GM19043 (cell line): ENCODE data around the gene GNB1L.

Source experiments
- ATAC-seq: cut with Tn5 transposase; IDR thresholded peaks from one replicate; pipeline ENCODE4 v1.9.1; 2021; ENCODE audit warnings: low read depth; ENCODE audit not compliant: unreplicated experiment

Gene GNB1L

DNA sequence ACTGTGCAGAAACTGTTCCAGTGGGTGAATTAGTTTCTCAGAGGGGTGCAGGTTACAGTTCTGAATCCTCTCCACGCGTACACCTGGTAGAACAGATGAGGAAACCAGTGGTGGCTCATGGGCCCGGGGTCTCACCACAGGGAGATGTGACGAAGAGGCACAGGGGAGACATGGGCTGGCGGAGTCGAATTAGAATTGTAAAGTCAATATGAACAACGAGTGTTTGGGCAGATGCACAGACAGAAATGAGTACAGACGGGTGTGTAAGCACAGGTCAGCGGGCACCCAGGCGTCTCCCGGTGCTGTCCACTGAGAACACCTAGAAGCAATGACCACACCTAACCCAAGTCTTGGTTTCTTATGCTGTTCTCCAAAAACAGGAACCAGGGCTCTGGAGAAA is 41.8 kb downstream of the GNB1L start:
- ATAC-seq, result no peak

DNA sequence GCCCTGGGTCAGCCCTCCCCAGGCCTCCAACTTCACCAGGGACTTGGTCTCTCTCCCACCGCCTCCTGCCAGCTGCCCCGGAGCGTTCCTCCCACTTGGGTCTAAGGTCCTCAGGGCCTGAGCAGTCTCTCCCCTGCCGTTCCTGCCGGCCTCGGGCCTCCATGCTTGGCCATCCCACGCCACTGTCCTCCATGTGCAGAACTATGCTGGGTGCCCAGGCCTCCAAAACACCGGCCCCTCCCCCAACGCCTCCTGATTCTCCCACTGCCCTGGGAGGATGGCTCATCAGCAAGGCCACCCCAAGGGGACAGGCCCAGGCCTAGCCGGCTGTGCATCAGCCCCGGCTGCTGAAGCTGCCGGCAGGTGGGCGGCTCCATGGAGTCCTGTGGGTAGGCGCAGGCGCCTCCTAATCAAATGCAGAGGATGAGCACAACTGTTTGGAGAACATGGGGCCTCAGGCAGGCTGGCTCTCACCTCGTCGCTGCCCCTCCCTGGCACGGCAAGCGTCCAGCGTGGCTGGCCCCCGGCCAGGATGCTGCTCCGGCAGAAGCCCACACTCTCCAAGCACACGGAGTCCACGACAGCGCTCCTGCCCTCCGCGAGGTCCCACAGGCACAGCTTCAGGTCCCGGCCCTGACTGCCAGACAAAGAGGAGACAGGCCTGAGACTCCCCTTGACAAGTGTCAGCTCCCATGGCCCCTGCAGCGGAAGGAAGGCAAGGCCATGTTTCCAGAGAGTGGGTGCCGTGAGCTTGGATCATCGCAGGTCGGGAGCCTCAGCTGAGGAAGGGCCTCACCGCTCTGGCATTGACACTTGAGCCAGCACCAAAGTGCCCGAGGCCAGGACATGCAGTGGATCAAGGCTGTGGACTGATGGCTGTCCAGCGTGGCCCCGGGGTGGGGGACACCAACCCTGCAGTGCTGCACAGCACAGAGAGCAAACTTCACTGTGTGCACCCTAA is 42.6 kb downstream of the GNB1L start:
- ATAC-seq, result no peak

DNA sequence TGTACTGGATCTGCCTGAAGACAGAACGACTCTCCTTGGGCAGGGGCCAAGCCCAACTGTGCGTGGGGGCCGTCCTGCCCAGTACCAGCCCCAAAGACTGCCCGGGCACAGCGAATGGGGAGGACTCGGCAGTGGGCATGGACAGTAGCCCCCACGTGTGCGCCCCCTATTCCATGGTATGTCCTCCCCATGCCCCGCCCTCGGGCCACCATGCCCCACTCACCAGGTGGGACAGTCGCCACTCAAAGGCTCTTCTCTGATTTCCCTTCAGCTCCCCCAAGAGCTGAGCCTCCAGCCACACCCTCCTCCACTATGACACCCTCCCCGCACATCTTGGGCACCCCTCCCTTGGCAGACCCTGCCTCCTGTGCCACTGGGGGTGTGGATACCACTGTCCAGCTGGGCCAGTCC is 43.5 kb downstream of the GNB1L start:
- no peak for ATAC-seq

DNA sequence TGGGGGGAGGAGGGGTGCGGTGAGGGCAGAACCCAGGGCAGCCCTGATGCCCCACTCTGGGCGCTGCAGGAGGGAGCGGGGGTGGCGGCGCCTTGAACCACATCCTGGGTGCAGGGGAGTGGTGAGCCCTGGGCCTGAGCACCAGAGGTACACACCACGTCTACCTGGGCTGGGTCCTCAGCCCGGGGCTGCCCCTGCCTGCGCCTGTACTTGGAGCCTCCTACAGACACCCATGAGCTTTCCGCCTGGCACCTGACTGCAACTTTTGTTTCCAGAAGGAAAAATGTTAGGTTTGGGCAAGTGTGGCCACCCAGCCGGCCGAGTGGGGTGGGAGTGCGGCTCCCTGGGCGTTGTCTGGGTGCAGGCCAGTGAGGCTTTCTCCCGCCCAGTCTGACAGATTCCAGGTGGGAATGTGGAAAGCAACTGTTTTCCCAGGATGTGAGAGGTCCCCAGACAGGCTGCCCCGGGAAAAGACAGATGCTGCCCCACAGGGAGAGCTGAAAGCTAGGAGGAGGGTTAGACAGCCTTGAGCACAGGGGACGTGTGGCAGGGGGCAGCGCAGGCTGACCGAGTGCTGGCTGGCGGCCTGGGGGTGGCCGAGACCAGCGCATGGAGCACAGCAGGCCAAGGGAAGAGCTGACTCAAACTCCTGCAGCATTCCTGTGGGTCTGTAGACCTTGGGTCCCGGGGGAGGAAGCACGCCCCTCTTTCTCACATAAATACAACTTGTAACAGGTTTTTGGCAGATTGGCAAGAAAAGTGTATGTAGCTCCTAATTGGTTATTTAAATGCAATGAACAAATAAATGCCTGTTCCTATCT is 44.1 kb downstream of the GNB1L start:
- no peak for ATAC-seq

DNA sequence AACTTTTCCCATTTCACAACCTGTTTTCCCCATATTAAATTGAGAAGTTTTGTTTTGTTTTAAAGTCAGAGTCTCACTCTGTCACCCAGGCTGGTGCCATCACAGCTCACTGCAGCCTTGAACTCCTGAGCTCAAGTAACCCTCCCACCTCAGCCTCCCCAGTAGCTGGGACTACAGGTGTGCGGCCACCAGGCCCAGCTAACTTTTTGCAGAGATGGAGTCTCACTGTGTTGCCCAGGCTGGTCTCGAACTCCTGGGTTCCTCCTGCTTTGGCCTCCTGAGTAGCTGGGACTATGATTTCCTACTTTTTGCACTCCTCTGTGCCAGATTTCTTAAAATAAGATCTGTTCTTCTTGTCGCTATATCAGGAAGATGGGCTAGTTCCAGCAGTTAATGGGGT is 44.9 kb downstream of the GNB1L start:
- no peak for ATAC-seq

DNA sequence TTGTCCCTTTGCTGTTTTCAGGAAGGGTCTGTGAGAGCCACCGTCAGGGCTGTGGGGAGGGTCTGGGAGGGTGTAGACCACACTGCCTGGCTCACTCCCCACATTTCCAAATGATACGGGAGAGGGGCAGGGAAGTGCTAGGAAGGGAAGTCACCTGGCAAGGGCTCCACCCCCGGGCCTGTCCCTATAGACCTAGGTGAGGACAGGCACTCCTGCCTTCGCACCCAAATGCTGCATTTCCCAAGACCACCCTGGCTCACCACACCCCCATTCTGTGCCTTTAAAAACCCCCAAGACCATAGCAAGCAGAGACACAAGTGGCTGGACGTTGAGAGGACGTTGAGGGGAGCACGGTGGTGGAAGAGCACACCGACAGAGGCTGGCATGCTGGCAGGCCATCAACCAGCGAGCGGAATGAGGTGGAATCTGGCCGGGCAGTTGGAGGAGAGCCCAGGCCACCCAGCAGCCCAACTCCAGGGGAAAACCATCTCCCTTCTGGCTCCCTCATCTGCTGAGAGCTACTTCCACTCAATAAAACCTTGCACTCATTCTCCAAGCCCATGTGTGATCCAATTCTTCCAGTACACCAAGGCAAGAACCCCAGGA is 45.7 kb downstream of the GNB1L start:
- no peak for ATAC-seq

DNA sequence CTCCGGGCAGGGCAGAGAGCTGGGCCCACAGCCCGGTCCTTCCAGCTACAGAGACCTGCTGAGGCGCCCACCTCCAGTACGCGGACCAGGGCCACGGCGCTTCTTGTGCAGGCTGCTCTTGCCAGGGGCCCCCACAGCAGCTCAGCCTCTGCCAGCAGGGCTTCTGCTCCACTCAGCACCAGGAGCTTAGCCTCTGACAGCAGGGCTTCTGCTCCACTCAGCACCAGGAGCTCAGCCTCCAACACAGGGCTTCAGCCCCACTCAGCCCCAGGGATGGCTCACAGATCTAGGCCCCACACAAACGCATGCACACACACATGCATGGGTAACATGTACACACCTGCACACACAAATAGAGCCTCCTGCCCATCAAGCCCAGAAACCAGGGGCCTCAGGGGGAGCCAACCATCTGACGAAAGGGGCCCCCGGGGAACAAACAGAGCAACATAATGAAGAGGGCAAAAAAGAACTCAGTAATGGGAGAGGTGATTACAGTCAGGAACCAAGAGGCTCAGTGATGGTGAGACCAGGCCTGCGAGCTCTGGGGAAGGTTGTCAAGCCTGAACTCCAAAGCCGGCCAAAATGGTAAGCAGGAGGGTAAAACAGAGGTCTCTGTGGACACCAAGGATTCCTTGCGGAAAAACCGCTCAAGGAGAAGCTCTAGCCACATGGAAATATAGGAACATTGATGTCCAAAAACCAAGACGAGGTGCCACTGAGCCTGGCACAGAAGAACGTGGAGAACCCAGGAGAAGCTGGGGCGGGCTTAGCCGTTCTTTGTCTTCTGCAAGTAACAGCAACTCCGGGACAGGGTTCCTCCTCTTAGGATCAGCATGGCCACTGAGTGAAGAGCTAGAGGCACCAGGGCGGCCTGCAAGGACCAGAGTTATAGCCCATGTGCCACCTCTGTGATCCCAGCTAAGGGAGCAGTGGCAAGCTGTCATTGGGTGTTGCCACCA is 46.5 kb downstream of the GNB1L start:
- ATAC-seq, result no peak

DNA sequence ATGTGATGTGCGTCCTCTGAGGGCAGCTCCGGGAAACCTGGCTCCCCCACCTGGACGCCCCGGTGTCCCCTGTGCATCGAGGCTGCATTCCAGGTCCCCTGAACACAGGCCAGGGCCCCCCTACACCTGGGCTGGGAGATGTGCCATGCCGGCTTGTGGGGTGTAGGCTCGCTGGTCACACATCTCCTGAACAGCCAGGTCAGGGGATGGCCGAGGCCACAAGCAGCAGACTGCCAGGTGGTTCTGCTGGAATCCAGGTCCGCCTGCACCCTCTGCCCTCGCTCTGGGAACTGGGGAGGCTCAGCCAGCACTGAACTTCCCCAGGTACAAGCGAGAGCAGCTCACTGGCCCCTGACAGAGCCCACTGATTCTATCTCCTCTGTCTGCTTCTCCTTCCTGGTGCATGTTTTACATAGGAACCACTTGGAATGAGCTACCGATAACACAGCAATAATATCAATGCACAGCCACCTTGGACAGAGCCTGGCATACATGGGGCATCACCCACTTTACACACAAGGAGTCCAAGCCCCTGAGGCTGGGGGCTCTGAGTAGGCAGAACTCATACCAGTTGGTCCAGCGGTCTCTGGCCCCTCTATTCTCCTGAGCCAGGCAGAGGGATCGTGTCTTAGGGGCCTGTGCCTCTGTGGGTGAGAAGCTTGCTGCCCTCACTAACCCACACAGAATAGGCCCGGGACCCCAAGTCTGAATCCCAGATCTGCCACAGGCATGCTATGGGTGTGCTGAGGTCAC is 47.3 kb downstream of the GNB1L start:
- ATAC-seq, result no peak

DNA sequence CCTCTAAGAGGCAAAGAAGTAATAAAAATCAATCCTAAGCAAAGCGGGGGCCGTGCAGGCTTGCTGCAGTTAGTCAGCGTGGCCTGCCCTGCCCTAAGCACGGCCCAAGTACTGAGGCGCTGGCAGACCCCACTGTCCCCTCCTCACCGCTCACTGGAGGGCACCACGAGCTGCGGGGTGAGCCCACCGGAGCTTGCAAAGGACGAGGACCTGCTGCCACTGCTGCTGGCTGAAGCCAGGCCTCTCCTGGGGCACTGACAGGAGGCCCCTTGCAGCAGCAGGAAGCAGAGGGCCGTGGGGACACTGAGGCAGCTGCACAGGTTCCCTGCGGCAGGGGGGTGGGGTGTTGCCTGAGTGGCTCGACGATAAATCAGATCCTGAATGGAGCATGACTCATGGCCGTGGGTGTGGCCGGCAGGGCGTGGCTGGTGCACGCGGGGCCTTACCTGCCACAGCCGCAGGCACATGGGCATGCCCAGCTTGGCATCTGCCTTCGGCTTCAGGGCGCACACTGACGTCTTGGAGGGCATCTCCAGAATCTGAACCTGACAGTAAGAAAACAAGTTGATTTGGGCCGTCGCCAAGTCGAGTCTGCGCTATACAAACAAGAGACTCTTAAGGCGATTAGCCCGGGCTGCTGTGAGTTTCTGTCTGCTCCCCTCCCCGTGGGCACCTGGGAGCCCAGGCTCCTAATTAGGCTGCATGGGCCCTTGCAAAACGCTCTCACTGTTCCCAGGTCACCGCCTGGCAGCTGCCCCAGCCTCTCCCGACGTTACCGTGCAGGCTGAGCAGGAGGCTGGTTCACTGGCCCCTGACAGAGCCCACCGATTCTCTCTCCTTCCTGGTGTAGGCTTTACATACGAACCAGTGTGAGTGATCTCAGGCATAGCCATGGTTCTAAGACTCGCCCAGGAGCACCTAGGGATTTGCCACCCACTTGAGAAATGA is 48.2 kb downstream of the GNB1L start:
- no peak for ATAC-seq

DNA sequence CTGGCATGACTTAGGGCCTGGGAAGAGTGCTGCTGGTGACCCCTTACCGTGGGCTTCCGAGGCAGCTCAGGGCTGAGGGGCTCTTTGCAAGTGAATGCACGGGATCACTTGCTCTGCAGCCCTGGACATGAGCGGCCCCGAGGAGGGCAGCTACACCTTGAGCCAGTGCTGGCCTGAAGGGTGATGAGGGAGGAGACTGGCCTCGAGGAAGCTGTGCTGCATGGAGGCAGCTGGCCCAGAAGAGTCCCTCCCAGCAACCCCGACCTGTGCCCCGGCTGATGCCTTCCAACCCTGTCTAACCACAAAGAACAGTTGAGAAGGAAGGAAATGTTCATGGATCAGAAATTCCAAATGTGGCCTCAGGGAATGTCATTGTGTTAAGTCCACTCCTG is 48.9 kb downstream of the GNB1L start:
- no peak for ATAC-seq

DNA sequence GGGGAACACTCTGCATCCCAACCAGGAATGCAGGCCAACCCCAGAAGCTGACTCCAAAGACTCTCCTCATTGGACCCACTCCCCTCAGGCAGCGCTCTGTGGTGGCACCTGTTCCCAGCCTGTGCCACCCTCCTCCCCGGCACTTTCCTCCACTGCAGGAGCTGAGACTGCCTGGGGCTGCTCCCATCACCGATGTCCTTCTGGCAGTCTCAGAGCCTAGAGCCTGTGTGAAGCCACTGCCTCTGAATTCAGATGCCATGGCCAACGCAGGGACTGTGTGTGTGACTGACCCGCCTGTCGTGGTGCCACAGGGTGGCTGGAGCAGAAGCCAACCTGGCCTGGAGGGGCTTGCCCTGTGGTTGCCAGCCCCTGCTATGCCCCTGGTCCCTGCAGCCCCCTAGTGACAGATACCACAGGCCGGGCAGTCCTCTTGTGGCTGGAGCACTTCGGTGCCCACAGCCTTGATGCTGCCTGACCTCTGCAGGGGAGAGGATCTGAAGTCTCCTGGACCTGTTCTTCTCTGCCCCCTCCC is 50.9 kb downstream of the GNB1L start:
- no peak for ATAC-seq

DNA sequence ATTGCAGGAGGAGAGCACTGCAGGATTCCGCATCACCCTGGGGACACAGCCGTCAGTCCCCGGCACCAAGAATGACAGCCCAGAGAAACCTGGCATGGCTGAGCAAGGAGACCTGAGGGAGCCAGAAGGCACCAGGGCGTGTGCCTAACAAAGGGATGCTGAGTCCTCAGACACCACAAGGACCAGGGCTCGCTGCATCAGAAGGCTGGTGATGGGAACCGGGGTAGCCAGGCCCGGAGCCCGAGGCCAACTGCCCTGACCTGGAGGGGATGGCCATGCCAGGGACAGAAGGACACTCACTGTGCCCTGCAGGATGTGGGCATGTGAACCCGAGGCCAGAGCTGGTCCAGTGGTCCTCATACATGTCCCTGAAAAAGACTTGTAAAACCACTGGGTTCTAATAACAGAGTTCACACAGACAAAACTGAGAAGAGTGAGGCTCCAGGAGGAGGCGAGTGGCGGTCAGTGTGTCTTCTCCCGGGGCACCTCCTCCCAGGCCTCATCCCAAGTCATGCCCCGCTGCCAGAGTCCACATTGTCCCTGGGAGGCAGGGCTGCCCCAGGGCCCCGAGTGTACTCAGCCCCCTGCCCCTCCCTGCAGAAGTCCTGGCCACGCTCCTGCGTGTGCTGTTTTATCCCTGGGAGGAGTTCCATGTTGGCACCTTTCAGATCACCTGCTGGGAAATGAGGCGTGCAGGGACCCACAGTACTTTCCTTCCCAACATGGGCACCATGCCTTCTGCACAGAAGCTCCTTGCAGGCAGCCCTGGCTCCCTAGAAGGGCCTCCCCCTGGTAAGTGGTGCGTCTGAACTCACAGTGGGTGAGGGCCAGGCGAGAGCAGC is 51.6 kb downstream of the GNB1L start:
- ATAC-seq, result no peak

DNA sequence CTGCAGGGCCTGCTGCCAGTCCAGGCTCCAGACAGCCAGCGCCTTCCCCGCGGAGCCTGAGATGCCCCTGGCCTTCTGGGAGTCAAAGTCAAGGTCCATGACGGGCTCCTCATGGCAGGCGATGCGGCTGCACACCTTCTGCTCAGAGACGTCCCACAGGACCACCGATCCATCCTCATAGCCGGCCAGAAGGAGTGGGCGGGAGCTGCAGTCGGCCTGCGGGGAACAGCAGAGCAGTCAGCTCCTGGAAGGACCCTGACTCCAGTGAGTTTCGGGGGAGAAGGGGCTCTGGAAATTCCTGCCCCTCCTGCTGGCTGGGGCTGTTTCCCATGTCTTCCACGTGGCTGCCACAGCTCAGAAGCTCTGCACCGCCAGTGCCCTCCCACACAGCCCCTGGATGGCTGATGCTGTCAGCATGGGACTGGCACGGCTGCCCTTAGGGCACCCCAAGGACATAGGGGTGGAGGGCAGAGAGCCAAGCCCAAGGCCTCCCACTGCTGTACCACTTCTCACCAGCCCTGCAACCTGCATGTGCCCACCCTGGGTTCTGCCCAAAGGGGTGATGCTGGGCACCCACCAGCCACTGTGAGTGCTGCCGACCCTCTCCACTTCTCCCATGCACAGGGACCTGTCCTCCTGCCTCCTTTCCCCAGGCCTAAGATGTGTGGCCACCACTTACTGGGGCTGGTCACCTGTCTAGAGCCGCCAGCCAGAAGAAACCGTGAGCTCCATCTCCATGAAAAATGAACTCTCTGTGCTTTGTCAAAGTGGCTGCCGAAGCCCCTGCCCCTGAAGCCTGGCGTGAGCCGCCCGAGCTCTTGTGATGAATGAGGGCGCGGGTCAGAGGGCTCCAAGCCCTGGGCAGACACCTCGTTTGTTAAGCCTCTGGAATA is 52.4 kb downstream of the GNB1L start:
- no peak for ATAC-seq

DNA sequence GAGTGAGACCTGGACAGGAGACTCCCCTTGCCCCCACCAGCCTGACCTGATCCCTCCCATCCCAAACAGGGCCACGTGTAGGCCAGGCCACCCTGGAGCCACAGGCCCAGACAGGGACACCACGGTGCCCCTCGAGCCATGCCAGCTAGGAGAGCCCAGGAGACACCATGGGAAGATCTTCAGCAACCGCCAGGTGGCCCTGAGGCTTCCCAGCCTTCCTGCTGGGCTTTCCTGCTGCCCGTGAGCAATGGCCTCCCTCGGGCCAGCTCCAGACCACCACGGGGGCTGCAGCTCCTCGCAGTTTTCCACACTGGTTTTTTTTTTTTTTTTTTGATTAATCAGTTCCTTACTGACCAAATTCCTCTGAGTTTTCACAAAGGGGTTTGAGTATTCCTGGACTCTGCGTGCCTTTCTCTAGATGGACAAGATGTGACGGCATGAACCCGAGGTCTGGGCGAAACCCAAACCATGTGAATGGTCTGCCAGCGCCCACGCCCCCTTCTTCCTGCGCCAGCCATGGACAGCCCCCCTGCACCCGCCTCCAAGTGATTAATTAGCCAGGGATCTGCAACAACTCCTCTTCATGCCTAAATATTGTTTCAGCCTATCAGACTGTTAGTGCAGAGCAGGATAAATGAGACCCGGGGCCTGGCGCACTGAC is 53.2 kb downstream of the GNB1L start:
- no peak for ATAC-seq

DNA sequence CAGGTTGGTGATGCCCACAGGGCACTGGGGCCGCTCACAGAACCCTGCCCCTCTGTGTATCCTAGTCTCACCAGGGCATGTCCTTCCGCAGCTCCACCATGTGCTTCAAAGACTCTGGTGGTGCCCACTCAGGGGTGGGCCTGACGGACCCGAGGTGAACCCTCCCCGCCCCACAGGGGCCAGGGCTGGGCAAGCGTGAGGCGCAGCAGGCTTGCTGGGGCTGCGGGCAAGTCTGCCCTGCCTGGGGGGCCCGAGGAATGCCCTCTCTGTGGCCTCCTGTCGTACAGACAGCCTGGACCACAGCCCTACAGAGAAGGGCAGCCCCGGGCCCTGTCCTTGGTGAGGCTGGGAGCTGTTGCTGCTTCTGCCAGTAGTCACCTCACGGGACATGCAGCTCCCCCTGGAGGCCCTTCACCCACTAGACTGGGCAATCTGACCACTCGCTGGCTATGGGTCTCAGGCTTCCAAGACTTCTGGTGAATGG is 53.9 kb downstream of the GNB1L start:
- no peak for ATAC-seq

DNA sequence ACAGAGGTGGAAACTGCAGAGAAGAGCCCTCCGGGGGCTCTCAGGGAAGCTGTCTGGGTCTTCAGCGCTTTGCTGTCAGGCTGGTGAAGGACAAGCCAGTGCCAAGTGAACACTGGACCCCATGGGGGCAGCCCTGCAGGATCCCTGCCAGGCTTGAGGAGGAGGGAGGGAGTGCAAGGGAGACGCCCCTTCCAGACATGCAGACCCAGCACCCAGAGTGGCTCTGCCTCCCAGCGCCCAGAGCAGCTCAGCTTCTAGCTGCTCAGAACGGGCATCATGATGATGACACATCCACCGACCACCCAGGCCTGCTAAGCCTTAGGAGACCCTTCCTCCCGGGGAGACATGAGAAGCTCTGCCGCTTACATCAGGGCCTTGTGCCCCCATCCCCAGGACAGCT is 54.4 kb downstream of the GNB1L start:
- no peak for ATAC-seq
